NT2/D1 (cell line): ENCODE measurements around the gene ADH1C.
"Not testable (repeated sequence)": the region's sequence is repeated elsewhere in the genome, so short reads cannot be mapped to it uniquely, and the experiment has no call there.

Source experiments
- YY1 ChIP-seq: IDR thresholded peaks from 2 replicates; pipeline ENCODE4 v1.6.1; 2011; ENCODE audit not compliant: insufficient read length, insufficient read depth
- ZNF274 ChIP-seq: IDR thresholded peaks from 2 replicates; pipeline ENCODE4 v1.6.1; 2011; ENCODE audit warnings: mild to moderate bottlenecking, low read depth, low read length

DNA sequence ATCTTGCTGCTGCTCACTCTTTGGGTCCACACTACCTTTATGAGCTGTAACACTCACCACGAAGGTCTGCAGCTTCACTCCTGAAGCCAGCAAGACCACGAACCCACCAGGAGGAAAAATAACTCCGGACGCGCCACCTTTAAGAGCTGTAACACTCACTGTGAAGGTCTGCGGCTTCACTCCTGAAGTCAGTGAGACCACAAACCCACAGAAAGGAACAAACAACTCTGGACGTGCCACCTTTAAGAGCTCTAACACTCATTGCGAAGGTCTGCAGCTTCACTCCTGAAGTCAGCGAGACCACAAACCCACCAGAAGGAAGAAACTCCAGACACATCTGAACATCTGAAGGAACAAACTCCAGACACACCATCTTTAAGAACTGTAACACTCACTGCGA is 3.6 kb upstream of the ADH1C start:
- TF ChIP-seq ZNF274, YY1: not testable (repeated sequence)
